HepG2 (cell line): Measurements from ENCODE around the gene CDC42EP1. TPM values are rescaled to one million over a fixed set of nuclear protein-coding genes. Genes with fewer than 3 reads are reported as not detected.

ENCODE experiments used
- ATM ChIP-seq: fragments of 450-650 bp; IDR thresholded peaks from 2 replicates; pipeline ENCODE4 v1.7.1; 2017; ENCODE audit warnings: mild to moderate bottlenecking, borderline replicate concordance
- CBX2 ChIP-seq, 2 experiments: fragments of 200-600 bp in 1 of 2; sonication (generic); formaldehyde crosslinking in 1 of 2; IDR thresholded peaks; 2 replicates each; pipeline versions ENCODE4 v1.7.0 to v1.8.1; 2018 to 2022; ENCODE audit warnings: low read depth in 2 of 2, low read length in 1 of 2, mild to moderate bottlenecking in 1 of 2, missing genetic modification reagents in 1 of 2
- ETV6 ChIP-seq: sonication (generic); formaldehyde crosslinking; conservative IDR thresholded peaks from 2 replicates; pipeline ENCODE4 v1.4.0; 2020; ENCODE audit warnings: missing genetic modification reagents
- FOXA1 ChIP-seq, 2 experiments: fragments of 450-650 bp in 1 of 2; sonication (generic) in 1 of 2; formaldehyde crosslinking in 1 of 2; IDR thresholded peaks; 2 replicates each; pipeline versions ENCODE4 v1.4.0 to v1.6.1; 2016 to 2020; ENCODE audit warnings: missing genetic modification reagents in 1 of 2
- FOXO1 ChIP-seq: sonication (generic); formaldehyde crosslinking; IDR thresholded peaks from 2 replicates; pipeline ENCODE4 v1.4.0; 2020; ENCODE audit warnings: missing genetic modification reagents
- HMGXB4 ChIP-seq, 2 experiments: sonication (generic) in 1 of 2; formaldehyde crosslinking in 1 of 2; IDR thresholded peaks; 2 replicates each; pipeline versions ENCODE4 v1.4.0 to v1.6.1; 2018 to 2020; ENCODE audit warnings: missing genetic modification reagents in 2 of 2, borderline replicate concordance in 1 of 2, low read depth in 1 of 2, mild to moderate bottlenecking in 1 of 2, missing biosample characterization in 1 of 2
- KDM3A ChIP-seq: IDR thresholded peaks from 2 replicates; pipeline ENCODE4 v1.6.1; 2018; ENCODE audit warnings: low read depth, missing compliant biosample characterization
- MXD1 ChIP-seq: sonication (generic); formaldehyde crosslinking; IDR thresholded peaks from 2 replicates; pipeline ENCODE4 v1.4.0; 2020; ENCODE audit warnings: mild to moderate bottlenecking, missing genetic modification reagents
- NR2C2 ChIP-seq: sonication (generic); formaldehyde crosslinking; IDR thresholded peaks from 2 replicates; pipeline ENCODE4 v1.4.0; 2020; ENCODE audit warnings: missing genetic modification reagents, mild to moderate bottlenecking, moderate library complexity, borderline replicate concordance
- PATZ1 ChIP-seq: sonication (generic); formaldehyde crosslinking; IDR thresholded peaks from 2 replicates; pipeline ENCODE4 v1.4.0; 2020; ENCODE audit warnings: missing genetic modification reagents
- RARG ChIP-seq: sonication (generic); formaldehyde crosslinking; IDR thresholded peaks from 2 replicates; pipeline ENCODE4 v1.4.0; 2020; ENCODE audit warnings: low read depth, mild to moderate bottlenecking, missing genetic modification reagents
- REPIN1 ChIP-seq: sonication (generic); formaldehyde crosslinking; IDR thresholded peaks from 2 replicates; pipeline ENCODE4 v1.8.0; 2022; ENCODE audit warnings: missing genetic modification reagents, low read depth, mild to moderate bottlenecking, borderline replicate concordance
- SRSF1 ChIP-seq: fragments of 200-400 bp; formaldehyde crosslinking; optimal IDR thresholded peaks from 2 replicates; pipeline ENCODE3; 2017; ENCODE audit warnings: mild to moderate bottlenecking, low read depth, low read length, moderate library complexity
- TBL1XR1 ChIP-seq: fragments of 150-350 bp; IDR thresholded peaks from 2 replicates; pipeline ENCODE4 v1.6.1; 2014; ENCODE audit warnings: borderline replicate concordance, low read length; ENCODE audit not compliant: partially characterized antibody
- ZFP82 ChIP-seq: sonication (generic); formaldehyde crosslinking; IDR thresholded peaks from 2 replicates; pipeline ENCODE4 v1.5.1; 2020; ENCODE audit warnings: mild to moderate bottlenecking, missing genetic modification reagents, borderline replicate concordance
- ZNF224 ChIP-seq: sonication (generic); formaldehyde crosslinking; IDR thresholded peaks from 2 replicates; pipeline ENCODE4 v1.5.0; 2020; ENCODE audit warnings: mild to moderate bottlenecking, missing genetic modification reagents
- ZNF317 ChIP-seq: sonication (generic); formaldehyde crosslinking; IDR thresholded peaks from 2 replicates; pipeline ENCODE4 v1.5.0; 2020; ENCODE audit warnings: mild to moderate bottlenecking, missing genetic modification reagents
- ZNF567 ChIP-seq: sonication (generic); formaldehyde crosslinking; IDR thresholded peaks from 2 replicates; pipeline ENCODE4 v1.8.1; 2023; ENCODE audit warnings: mild to moderate bottlenecking, missing genetic modification reagents, borderline replicate concordance
- ZNF749 ChIP-seq: sonication (generic); formaldehyde crosslinking; IDR thresholded peaks from 2 replicates; pipeline ENCODE4 v1.8.0; 2022; ENCODE audit warnings: mild to moderate bottlenecking, missing genetic modification reagents, moderate library complexity, borderline replicate concordance
- polyA plus RNA-seq, 8 experiments: library from polyadenylated mRNA; depleted of rRNA in 3 of 8; stranded (reverse) in 7 of 8; unstranded in 1 of 8; fragments of >200 nt; fragmentation: Illumina TruSeq in 4 of 8; extraction: Trizol in 4 of 8; gene quantifications; 2 replicates each; pipeline versions ENCODE4 v1.2.1 to v1.2.3, GENCODE V29; 2011 to 2016; ENCODE audit warnings: low read depth in 4 of 8, missing spikeins in 1 of 8, mixed read lengths in 1 of 8; ENCODE audit not compliant: insufficient read depth in 1 of 8
- total RNA-seq, 5 experiments: library from RNA; depleted of rRNA; stranded (reverse); fragments of >200 nt; fragmentation: Illumina TruSeq; extraction: Trizol; gene quantifications; 2 replicates each; pipeline ENCODE4 v1.2.3, GENCODE V29; 2016; ENCODE audit warnings: low read depth in 1 of 5

CDC42EP1 gene
- total and polyA plus RNA-seq, 2 of the 13 experiments (the other 11 are each of a cell fraction or from before 2014, with no cell fraction given): 17.1 to 29.5 TPM

DNA sequence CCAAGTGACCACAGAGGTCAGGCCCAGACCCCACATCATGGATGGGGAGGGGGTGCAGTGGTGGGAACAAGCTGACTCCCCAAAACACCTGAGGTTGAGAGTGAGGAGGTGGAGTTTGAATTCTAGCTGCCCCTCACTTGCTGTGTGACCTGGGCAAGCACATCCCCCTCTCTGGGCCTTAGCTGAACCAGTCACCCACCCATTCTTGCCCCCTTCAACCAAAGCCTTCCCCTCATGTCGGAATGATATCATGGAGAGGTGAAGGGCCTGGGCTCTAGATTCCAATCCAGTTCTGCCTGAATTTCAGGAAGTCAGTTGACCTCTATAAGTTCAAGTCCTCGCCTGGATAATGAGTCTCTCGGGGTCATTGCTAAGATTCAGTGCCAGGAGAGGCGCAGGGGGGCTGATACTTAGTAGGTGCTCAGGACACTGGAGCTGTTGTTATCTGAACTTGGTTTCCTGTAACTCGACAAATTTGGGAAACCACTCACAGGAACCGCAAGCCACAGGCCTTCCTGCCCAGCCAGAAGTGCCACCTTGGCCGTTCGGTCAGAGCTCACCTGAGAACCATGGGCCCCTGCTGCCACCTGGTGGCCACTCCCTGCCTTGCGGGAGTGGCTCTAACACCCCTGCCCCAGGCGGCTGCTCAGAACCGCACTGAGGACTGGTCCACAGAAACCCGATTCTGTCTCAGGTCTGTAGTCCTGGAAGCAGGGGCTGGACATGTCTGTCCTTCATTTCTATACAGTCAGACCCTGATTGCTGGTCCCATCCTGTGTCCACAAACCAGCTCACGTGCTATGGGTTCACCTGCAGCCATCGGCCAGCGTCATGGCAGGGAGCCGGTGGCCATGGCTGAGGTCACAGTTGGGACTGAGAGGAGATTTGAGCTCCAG, 6.9 kb downstream of the CDC42EP1 start (continued):
- TF ChIP-seq TBL1XR1: no peak
- TF ChIP-seq ZNF567 (CRISPR knock-in tag): peak; percentile 73; the same call in 1 of the 2 replicates
- TF ChIP-seq CBX2 (IDR thresholded peaks at IDR 0.05; ENCODE audit: low read depth, low read length): no peak
- TF ChIP-seq CBX2 (CRISPR knock-in tag; IDR thresholded peaks at IDR 0.05; ENCODE audit: low read depth): no peak
- TF ChIP-seq ZNF317: no peak
- TF ChIP-seq MXD1 (CRISPR knock-in tag): no peak
- 0 out of 2 replicates have a peak, but pooled peaks have one; percentile 14 for TF ChIP-seq NR2C2 (CRISPR knock-in tag)
- no peak; the same call in 1 of the 2 replicates for TF ChIP-seq REPIN1 (CRISPR knock-in tag)
- TF ChIP-seq PATZ1 (CRISPR knock-in tag): peak; percentile 31; the same call in 1 of the 2 replicates
- TF ChIP-seq ATM: no peak
- peak; percentile 52; the same call in 1 of the 2 replicates for TF ChIP-seq FOXO1 (CRISPR knock-in tag)
- TF ChIP-seq ETV6 (CRISPR knock-in tag): no peak
- no peak for TF ChIP-seq ZNF224
- no peak for TF ChIP-seq SRSF1
- TF ChIP-seq FOXA1 (IDR thresholded peaks at IDR 0.05): no peak
- TF ChIP-seq FOXA1 (CRISPR knock-in tag; IDR thresholded peaks at IDR 0.05): no peak
- TF ChIP-seq KDM3A (CRISPR knock-in tag): peak; percentile 28; the same call in 1 of the 2 replicates
- TF ChIP-seq ZNF749 (CRISPR knock-in tag): no peak
- TF ChIP-seq HMGXB4 (CRISPR knock-in tag; IDR thresholded peaks at IDR 0.05; ENCODE audit: borderline replicate concordance in 1 of 2, low read depth in 1 of 2): 0 out of 4 replicates have a peak, but pooled peaks have one; percentile 32 to 41
- no peak for TF ChIP-seq ZFP82 (CRISPR knock-in tag)
- TF ChIP-seq RARG (CRISPR knock-in tag): no peak
